22Rv1 (cell line): ENCODE data around the gene FATE1.

Experiments
- H3K27ac ChIP-seq: fragments of 450-650 bp; 2 replicates; pipeline ENCODE4 v1.5.1; 2017
- ZFX ChIP-seq: fragments of 450-650 bp; IDR thresholded peaks from 2 replicates; pipeline ENCODE4 v1.6.1; 2017; ENCODE audit warnings: antibody characterized with exemption, borderline replicate concordance
- TF ChIP-seq, protein P1 (sequence below): fragments of 450-650 bp; IDR thresholded peaks from 2 replicates; pipeline ENCODE4 v1.5.1; 2017; ENCODE audit warnings: mild to moderate bottlenecking

FATE1 gene, protein sequence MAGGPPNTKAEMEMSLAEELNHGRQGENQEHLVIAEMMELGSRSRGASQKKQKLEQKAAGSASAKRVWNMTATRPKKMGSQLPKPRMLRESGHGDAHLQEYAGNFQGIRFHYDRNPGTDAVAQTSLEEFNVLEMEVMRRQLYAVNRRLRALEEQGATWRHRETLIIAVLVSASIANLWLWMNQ

DNA sequence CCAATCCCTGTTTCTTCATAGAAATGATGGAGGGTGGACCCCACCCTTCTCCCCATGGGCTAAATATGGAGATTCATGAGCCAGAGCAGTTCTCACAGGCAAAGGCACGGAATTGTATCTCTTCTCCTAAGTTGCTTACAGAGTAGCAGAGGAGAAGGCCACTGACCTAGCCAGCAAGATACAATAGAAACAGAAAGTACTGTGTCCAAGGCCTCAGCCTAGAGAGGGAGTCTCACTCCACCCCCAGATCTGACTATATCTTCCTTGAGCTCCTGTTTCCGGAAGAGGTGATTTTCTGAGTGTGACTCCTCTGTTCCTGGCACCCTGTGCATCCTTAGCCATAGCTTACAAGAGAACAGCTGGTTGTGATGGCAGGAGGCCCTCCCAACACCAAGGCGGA, at the start of gene FATE1:
Gene FATE1 (plus strand): TSS at position 284 of the 400 bp plus-strand sequence. CDS start 85 bp downstream, at position 369.
- no peak within 1 kb of the TSS for H3K27ac ChIP-seq
- TF ChIP-seq ZFX = no peak
- TF ChIP-seq, protein P1, sequence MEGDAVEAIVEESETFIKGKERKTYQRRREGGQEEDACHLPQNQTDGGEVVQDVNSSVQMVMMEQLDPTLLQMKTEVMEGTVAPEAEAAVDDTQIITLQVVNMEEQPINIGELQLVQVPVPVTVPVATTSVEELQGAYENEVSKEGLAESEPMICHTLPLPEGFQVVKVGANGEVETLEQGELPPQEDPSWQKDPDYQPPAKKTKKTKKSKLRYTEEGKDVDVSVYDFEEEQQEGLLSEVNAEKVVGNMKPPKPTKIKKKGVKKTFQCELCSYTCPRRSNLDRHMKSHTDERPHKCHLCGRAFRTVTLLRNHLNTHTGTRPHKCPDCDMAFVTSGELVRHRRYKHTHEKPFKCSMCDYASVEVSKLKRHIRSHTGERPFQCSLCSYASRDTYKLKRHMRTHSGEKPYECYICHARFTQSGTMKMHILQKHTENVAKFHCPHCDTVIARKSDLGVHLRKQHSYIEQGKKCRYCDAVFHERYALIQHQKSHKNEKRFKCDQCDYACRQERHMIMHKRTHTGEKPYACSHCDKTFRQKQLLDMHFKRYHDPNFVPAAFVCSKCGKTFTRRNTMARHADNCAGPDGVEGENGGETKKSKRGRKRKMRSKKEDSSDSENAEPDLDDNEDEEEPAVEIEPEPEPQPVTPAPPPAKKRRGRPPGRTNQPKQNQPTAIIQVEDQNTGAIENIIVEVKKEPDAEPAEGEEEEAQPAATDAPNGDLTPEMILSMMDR = no peak

DNA sequence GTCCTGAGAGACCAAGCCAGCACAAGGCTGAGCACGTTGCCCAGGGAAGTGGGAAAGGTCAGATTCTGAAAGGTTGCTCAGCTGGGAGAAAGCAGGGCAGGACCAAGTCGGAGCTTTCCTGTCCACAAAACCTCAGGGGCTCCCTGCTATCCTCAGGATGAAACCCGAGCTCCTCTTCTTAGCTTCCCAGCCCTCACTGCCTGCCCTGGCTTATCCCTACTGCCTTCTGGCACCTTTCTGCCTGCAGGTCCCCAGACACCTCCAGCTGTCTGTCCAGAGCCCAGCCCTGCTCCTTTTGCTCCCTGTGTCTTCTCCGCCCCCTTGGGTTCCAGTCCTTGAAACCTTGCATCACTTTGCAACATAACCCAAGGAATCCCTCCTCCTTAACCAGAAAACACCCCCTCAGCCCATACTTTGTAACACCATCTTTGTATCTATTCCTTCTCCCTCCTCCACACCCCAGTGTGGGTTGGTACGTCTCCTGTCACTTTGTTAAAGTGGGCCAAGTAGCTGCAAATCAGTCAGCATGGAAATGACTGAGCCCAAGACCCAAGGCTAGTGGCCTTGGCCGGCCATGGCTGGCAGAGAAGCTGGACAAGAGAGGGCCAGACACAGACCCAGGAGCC, 40.6 kb upstream of the FATE1 start:
- TF ChIP-seq, protein P1 = no peak
- no peak for TF ChIP-seq ZFX
- H3K27ac ChIP-seq = no peak overlapping the region

DNA sequence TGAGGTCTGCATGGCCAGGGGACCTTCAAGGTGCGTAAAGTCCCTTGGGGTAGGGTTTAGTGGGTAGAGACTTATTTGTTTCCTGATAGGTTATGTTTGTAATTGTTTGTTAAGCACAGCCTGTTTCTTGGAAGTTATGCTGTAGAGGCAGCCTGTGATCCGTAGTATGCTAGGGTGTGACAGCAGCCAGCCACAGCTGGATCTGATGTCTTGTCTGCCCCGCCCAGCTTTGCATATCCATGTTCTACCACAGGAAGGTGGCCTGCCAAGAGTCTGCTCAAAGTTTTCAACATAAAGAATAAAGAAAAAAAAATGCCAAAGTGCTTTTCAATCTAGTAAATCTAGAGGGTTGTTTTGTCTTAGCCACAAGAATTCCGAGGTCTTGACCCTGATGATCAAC, 39.6 kb upstream of the FATE1 start:
- TF ChIP-seq, protein P1 = no peak
- no peak for TF ChIP-seq ZFX
- H3K27ac ChIP-seq = no peak overlapping the region

DNA sequence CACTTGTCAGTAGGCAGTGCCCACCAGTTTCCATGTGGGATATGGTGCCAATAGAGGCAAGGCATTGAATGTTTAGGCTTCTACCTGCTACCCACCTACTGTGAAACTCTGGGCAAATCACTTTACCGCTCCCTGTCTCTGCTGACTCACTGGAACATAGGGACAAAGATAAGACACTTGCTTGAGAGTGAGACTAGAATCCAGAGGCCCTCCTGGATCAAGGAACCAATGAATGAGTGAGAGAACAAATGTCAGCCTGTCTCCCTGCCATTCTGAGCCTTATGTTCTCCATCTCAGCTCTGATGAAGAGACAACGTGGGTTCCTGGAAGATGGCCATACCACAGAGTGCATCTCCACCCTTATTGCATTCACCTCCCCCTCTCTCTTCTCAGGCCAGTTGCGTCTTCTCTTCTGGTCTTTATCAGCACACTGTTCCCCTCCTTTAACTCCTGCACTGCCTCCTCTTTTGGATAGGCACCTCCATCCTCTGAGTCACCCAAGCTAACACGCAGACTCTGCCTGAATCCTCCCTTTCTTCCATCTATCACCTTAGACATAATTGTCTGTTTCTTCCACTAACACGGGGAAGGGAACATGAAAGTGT, 35.9 kb upstream of the FATE1 start:
- no peak overlapping the region for H3K27ac ChIP-seq
- TF ChIP-seq ZFX = no peak
- TF ChIP-seq, protein P1 = no peak

DNA sequence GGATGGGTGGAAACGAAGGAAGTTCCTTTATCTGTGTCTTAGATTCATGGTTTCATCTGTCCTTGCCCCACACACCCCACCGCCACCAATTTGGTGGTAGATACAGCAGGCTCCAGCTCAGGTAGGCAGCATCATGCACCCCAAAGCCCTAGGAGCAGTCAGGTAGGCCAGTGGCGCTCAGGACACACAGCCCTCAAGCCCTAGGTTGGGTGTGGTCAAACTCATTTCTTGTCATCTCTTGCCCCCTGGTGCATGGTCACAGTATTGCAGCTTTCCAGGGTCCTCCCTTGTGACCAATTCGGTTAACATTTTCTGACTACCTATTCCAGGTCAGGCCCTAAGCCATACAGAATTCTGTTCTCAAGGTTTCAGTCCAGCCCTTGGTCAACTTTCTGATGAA, 35.0 kb upstream of the FATE1 start:
- H3K27ac ChIP-seq = no peak overlapping the region
- TF ChIP-seq, protein P1 = peak; percentile 43
- no peak for TF ChIP-seq ZFX

DNA sequence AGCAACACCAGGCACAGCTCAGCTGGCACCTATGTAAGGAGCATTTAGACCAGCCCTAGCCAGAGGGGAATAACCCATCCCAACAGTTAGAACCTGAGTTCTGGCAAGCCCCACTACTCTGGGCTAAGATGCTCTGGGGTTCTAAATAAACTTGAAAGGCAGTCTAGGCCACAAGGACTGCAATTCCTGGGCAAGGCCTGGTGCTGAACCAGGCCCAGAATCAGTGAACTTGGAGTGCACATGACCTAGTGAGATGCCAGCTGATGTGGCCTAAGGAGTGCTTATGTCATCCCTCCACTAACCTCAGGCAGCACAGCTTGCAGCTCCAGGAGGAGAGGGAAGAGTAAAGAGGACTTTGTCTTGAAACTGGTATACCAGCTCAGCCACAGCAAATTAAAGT, 28.2 kb upstream of the FATE1 start:
- TF ChIP-seq, protein P1 = no peak
- TF ChIP-seq ZFX = no peak
- H3K27ac ChIP-seq = no peak overlapping the region

DNA sequence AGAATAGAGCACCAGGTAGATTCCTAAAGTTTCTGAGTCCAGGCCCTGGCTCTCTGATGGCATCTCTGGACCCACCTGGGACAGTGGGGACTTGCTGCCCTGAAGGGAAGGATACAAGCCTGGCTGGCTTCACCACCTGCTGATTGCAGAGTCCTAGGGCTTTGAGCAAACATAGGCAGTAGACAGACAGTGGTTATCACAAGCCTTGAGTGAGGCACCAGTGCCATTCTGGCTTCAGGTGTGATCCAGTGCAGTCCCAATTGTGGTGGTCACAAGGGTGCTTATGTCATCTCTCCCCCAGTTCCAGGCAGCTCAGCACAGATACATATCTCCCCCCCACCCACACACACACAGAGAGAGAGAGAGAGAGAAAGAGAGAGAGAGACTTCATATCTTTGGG, 27.1 kb upstream of the FATE1 start:
- H3K27ac ChIP-seq = no peak overlapping the region
- TF ChIP-seq, protein P1 = no peak
- TF ChIP-seq ZFX = no peak
